Kidney capillary endothelial cell (primary cell): ENCODE data around the gene HNF1A.

Experiments
- DNase-seq: peaks from one replicate; pipeline ENCODE4 v3.0.0-alpha.2; 2018; ENCODE audit warnings: low spot score

Gene HNF1A

DNA sequence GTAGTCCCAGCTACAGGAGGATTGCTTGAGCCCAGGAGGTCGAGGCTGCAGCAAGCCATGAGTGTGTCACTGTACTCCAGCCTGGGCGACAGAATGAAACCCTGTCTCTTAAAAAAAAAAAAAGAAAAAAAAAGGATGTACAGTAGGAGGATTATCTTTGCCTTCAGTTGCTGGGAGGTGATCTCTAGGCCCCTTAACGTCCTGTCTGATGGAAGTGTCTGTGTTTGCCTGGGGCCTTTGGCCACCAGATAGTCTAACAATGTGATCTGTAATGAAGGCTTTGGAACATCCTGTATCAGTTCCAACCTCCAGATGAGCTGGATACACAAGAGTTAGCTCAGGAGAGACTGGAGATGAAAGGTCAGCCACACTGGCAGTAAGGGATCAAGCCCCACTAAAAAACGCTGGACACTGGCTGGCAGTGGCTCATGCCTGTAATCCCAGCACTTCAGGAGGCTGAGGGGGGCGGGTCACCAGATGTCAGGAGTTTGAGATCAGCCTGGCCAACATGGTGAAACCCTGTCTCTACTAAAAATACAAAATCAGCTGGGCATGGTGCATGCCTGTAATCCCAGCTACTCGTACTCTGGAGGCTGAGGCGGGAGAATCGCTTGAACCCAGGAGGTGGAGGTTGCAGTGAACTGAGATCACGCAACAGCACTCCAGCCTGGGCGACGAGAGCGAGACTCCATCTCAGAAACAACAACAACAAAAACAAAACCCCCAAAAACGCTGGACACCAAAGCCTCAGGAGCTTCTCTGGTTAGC, 19.0 kb upstream of the HNF1A start:
- no peak for DNase-seq

GRCh38 chr12:120960657-120961056, 17.7 kb upstream of the HNF1A start:
- DNase-seq, result no peak

- no peak for DNase-seq
Observed at GRCh38 chr12:120961604-120962531, 16.5 kb upstream of the HNF1A start.

DNA sequence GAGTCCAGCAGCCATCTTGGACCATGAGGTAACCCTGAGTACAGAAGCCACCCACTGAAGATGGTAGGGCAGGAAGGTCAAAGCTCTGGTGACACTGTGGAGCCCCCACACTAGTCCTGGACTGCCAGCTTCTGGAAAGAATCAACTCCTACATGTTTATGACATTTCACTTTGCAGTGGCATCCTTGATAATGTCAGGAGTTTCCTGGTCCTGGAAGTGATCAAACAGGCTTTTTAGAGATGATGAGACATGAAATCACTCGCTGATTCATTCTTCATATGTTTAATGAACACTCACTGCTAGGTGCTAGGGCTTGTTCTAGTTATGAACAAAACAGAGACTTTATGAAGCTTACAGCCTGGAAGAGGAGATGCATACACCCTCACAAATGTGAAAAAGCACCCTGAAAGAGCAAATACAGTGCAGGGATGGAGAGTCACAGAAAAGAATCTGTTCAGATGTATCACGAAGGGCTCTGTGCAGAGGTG, 15.8 kb upstream of the HNF1A start:
- no peak for DNase-seq

- no peak for DNase-seq
Observed at GRCh38 chr12:120964298-120964697, 14.0 kb upstream of the HNF1A start.

GRCh38 chr12:120965534-120966091, 12.7 kb upstream of the HNF1A start:
- no peak for DNase-seq

DNA sequence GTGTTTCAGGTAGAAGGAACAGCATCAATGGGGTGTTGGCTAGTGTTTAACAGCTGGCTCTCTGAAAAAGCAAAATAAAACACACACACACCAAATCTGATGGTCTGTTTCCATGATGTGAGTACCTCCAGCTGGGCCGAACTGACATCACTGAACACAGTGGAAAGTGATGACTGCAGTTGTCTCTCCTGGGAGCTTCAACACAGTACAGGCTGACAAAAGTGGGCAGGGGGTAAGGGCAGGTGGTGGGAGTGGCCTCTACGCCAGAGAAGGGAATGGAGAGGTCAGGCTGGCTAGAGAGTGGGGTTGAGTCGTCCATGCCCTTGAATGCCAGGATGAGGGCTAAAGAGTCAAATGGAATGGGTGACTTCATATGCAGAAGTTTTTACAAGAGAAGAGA, 8.0 kb upstream of the HNF1A start:
- no peak for DNase-seq

DNA sequence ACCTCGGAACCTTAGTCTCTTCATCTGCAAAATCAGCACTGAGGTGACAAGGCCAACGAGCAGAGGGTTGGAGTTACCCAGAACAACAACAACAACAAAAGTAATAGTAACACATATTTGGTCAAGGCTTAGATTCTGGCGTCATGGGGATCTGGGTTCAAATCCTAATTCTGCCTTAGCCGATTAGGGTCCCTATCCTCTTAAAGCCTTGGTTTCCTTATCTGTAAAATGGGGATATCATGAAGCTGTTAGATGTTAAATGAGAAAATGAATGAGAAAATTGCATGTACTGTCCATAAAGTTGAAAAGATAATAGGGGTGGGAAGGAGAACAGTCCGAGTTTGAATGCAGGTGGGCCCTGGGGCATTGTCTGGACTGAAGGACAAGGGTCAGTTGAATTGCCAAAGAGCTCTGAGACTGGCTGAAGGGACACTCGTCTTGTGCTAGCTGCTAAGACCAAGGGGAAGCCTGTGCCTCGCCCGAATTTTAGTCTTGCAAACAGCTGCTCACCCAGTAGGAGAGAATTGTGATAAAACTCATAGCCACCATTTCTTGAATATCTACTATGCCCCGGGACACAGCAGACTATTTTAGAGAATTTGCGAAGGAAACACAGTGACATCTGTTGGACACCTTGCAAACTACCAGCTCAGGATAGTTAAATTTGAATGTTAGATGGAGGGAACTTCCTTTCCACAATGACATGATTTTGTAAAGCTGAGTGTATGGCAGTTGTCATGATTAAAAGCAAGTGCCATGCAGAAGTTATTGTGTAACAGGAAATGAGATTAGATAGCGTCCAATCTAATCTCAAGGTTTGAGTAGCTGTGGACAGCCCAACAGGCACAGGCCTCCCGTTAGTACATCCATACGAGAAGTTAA, 6.8 kb upstream of the HNF1A start:
- peak; percentile 55 for DNase-seq

- DNase-seq, result no peak
Observed at GRCh38 chr12:120972870-120973543, 5.3 kb upstream of the HNF1A start.

DNA sequence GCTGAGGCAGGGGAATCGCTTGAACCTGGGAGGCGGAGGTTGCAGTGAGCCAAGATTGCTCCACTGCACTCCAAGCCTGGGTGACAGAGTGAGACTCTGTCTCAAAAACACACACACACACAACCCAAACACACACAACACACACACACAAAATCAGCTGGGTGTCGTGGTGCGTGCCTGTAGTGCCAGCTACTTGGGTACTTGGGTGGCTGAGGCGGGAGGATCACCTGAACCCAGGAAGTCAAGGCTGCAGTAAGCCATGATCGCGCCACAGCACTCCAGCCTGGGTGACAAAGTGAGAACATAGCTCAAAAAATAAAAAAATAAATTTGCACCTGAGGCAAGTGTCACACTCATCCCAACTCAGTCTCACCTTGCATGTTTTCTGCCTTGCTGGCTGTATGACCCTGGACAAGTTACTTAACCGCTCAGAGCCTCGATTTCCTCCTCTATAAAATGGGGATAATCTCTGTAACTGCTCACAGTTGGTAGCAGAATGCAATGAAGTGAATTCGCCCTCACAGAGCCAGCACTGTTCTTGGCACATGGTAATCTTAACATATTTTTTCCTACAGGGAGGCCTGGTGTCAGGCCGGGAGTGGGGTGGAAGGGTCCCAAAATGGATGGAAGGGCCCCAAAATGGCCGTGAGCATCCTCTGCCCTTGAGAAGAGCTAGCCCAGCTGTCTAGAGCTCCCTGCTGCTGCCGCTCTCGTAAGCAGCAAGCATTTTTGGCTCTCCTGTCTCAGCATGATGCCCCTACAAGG, 630 bp upstream of the HNF1A start:
- no peak for DNase-seq

DNA sequence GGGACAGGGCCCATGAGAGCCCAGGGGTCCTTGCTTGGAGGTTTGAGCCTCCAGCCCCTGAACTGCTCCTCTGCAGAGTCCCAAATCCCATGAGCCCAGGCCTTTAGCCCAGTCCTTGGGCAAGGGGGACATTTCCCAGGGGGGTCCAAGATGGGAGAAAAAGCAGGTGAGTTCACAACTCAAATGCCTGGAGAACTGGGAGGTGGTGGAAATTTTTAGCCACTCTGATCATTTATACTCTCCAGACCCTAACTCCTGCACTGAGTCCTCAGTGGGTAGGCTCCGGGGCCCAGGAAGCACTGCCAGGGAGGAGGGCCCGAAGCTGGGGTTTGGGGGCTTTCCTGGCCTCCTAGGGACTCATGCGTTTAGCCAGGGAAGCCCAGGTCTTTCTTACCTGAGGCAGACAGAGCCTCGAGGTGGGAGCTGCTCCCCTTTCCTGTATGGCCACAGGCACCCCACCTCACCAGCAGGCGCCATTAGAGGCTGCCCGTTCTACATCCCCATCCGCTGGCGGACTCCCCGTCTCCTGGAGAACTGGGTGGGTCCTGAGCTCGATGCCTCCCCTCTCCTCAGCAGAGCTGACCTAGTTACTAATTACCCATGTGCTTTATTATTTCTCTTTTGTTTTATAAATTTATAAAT, 998 bp downstream of the HNF1A start:
- no peak for DNase-seq

DNA sequence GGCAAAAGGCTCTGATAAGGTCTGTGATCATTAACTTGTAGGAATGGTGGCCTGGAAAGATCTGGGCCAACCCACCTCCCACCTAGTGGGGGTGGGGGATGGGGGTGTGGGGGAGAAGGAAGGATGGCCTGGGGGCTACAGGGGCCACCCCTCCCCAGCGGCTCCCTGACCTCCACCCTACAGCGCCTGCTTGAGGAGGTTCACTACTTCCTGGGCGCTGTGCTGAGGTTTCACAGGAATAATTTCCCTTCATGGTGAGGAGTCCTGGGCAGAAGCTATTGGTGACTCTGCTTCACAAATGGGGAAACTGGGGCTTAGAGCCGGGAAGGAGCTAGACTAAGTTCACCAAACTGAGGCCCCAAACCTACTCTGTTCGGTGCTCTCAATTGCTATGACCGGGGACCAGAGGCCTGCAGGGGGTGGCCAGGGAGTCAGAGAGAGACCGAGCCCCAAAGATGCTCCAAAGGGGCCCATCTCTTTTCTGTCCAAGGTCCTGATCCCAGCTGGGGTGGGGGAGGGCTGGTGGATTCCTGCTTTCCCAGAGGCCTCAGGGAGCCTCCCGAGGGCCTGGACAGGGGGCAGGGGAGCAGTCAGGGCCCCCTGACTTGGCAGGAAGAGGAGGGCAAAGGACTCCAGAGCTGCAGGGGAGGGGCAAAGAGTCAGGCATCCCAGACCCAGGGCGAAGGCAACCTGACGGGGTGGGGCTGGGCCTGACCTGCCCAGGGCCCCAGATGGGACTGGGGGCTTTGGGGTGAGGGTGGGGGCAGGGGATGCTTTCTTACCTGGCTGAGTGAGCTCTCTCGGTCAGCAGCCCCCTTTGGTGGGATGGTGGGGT, 1.7 kb downstream of the HNF1A start:
- no peak for DNase-seq

- no peak for DNase-seq
Observed at GRCh38 chr12:120980800-120981368, 2.5 kb downstream of the HNF1A start.

DNA sequence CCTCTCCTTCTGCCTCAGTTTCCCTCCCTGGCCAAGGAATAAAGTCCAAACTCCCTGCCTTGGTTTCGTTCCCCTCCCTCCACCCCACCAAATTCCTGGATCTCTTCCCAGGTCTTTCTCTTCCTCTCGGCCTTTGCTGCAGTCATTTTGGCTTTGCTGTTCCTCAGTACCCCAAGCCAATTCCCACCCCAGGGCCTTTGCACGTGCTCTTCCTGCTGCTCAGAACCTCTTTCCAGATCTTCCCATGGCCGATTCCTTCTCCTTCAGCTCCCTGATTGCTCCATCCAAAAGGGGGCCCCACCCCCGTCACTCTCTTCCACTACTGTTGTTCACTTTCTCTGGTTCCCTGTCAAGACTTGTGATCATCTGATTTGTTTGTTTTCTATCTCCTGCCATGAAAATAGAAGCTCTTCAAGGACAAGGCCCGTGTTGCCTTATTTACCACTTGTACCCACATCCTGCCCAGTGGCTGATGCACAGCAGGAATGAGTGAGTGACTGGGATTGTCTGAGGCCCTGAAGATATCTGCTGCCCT, 3.1 kb downstream of the HNF1A start:
- DNase-seq, result no peak

DNA sequence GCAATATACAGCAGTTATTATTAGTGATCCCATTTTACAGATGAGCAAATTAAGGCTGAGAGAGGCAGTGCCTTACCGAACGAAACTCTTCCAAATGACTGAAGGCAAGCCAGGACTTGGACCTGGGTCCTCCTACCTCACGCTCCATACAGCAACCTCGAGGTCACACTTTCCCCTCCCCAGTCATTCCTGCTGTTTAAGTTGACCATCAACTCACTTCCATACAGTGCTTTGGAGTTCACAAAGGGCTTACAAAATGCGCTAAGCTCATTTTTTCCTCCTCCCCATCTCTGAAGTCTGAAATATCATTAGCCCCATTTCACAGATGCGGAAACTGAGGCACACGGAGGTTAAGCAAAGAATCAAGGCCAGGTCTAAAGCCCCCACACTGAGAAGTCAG, 4.3 kb downstream of the HNF1A start:
- no peak for DNase-seq

DNA sequence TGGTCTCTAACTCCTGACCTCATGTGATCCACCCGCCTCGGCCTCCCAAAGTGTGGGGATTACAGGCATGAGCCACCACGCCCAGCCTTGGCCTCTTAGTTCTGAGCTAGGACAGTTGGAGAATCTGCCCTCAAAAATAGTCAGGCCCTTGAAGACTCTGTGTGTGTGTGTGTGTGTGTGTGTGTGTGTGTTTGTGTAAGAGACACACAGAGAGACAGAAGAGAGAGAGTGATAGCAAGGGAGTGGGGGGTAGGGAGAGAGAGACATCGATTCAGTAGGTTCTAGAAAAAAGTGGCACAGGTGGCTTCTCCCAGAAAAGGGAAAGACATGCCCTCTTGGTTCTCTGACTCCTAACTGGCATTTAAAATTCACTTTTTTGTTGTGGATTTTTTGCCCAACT, 5.4 kb downstream of the HNF1A start:
- no peak for DNase-seq

- DNase-seq, result no peak
Observed at GRCh38 chr12:120984351-120984898, 6.1 kb downstream of the HNF1A start.

DNA sequence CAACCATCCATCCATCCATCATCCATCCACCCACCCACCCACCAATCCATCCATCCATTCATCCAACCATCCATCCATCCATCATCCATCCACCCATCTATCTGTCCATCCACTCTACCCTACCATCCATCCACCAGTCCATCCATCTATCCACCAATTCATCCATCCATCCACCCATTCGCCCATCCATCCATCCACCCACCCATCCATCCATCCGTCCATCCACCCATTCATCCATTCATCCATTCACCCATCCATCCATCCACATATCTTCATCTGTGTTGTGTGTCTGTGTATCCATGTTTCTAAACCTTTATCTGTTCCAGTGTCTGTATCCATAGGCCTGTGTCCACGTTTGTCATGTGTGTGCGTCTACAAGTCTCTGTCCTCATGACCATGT, 9.9 kb downstream of the HNF1A start:
- DNase-seq, result no peak
